Caco-2 (cell line): ENCODE data around the gene KLHL13. TPM values are rescaled to one million over a fixed set of nuclear protein-coding genes. Genes with fewer than 3 reads are reported as not detected.

Experiments used
- BruUV-seq: library from RNA; stranded (reverse); fragments of 400-500 nt; replicated peaks from 2 replicates; lab custom pipeline; 2021; lab: Mats Ljungman, UMichigan
- CTCF ChIA-PET: fragments of 300-600 bp; sonication (Branson Sonifier 250); formaldehyde crosslinking; loops from one replicate; lab custom pipeline; 2022; ENCODE audit warnings: antibody characterized with exemption; lab: Charles Lee
- POLR2A ChIA-PET: fragments of 300-600 bp; sonication (Branson Sonifier 250); formaldehyde crosslinking; loops from one replicate; lab custom pipeline; 2022; ENCODE audit warnings: antibody characterized with exemption; lab: Charles Lee
- DNase-seq, 2 experiments: peaks; one replicate each; pipeline versions ENCODE4 v3.0.0 to v3.0.0-alpha.2; 2020 to 2022
- H3K27me3 ChIP-seq: replicated peaks from 2 replicates; pipeline ENCODE4 v1.6.0; 2011; ENCODE audit warnings: low read length; ENCODE audit not compliant: control insufficient read depth, insufficient read depth
- H3K36me3 ChIP-seq: 2 replicates; pipeline ENCODE4 v1.5.1; 2011; ENCODE audit warnings: low read length; ENCODE audit not compliant: control insufficient read depth, insufficient read depth
- H3K4me1 ChIP-seq: fragments of 250-450 bp; sonication (Bioruptor Pico); 2 replicates; pipeline ENCODE4 v1.5.1; 2020; ENCODE audit warnings: mild to moderate bottlenecking
- H3K4me3 ChIP-seq: 2 replicates; pipeline ENCODE4 v1.5.1; 2011; ENCODE audit warnings: low read depth, mild to moderate bottlenecking, control low read depth, low read length
- H3K9me3 ChIP-seq: fragments of 250-450 bp; sonication (Bioruptor Pico); 2 replicates; pipeline ENCODE4 v1.5.1; 2020; ENCODE audit warnings: mild to moderate bottlenecking, moderate library complexity
- H3K27ac Mint-ChIP-seq: one replicate; pipeline ENCODE4 v1.8.0; 2022; ENCODE audit warnings: mixed read lengths; ENCODE audit not compliant: unreplicated experiment
- H3K27me3 Mint-ChIP-seq: one replicate; pipeline ENCODE4 v1.8.0; 2022; ENCODE audit warnings: mixed read lengths; ENCODE audit not compliant: insufficient read depth, unreplicated experiment
- H3K36me3 Mint-ChIP-seq: one replicate; pipeline ENCODE4 v1.8.0; 2022; ENCODE audit warnings: mild to moderate bottlenecking, mixed read lengths; ENCODE audit not compliant: insufficient read depth, unreplicated experiment
- H3K4me1 Mint-ChIP-seq: one replicate; pipeline ENCODE4 v1.8.0; 2022; ENCODE audit warnings: low read depth, mixed read lengths; ENCODE audit not compliant: unreplicated experiment
- H3K4me3 Mint-ChIP-seq: one replicate; pipeline ENCODE4 v1.8.0; 2022; ENCODE audit warnings: mild to moderate bottlenecking, moderate library complexity, mixed read lengths; ENCODE audit not compliant: unreplicated experiment
- H3K9me3 Mint-ChIP-seq: one replicate; pipeline ENCODE4 v1.8.0; 2022; ENCODE audit warnings: mixed read lengths; ENCODE audit not compliant: unreplicated experiment
- intact Hi-C: fragments of 100-400 bp; cut with micrococcal nuclease; formaldehyde crosslinking; loops from one replicate; pipeline ENCODE4 v1.10.0; 2022; ENCODE audit not compliant: unreplicated experiment
- total RNA-seq: library from RNA; stranded (reverse); gene quantifications from 2 replicates; pipeline ENCODE4 v1.2.3, GENCODE V29; 2022
- TF ChIP-seq, protein P1 (sequence below), 2 experiments: fragments of 200-600 bp in 1 of 2; IDR thresholded peaks; 1 replicate in 1 of 2; 2 replicates in 1 of 2; pipeline versions ENCODE4 v1.5.1 to v1.8.0; 2011 to 2022; ENCODE audit warnings: antibody characterized with exemption in 1 of 2, control low read depth in 1 of 2, inconsistent platforms in 1 of 2, low read depth in 1 of 2, low read length in 1 of 2, mild to moderate bottlenecking in 1 of 2, moderate library complexity in 1 of 2; ENCODE audit not compliant: insufficient read depth in 1 of 2, severe bottlenecking in 1 of 2, unreplicated experiment in 1 of 2

The KLHL13 gene
- total RNA-seq, 1 experiment from 2014 or later = 9.1 TPM

DNA sequence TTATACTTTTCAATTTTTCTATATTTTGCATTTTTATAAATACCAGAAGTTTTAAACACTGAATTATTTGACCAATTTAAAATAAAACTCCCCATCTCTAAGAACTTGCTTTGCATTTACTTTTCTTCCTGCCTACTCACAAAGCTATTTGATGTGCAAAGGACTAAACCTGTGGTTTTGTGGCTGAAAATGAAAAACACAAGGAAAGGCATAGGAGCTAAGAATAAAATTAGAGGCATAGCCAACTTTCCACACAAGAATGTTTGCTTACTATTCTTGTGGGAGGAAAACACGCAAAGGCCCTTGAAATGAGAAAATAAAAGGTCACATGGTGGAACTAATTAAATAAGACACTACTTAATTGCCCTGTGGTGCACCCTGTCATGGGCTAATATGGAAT, 221.2 kb downstream of the KLHL13 start:
- TF ChIP-seq, protein P1, sequence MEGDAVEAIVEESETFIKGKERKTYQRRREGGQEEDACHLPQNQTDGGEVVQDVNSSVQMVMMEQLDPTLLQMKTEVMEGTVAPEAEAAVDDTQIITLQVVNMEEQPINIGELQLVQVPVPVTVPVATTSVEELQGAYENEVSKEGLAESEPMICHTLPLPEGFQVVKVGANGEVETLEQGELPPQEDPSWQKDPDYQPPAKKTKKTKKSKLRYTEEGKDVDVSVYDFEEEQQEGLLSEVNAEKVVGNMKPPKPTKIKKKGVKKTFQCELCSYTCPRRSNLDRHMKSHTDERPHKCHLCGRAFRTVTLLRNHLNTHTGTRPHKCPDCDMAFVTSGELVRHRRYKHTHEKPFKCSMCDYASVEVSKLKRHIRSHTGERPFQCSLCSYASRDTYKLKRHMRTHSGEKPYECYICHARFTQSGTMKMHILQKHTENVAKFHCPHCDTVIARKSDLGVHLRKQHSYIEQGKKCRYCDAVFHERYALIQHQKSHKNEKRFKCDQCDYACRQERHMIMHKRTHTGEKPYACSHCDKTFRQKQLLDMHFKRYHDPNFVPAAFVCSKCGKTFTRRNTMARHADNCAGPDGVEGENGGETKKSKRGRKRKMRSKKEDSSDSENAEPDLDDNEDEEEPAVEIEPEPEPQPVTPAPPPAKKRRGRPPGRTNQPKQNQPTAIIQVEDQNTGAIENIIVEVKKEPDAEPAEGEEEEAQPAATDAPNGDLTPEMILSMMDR (IDR thresholded peaks at IDR 0.05; ENCODE audit: insufficient read depth in 1 of 2, low read depth in 1 of 2, low read length in 1 of 2, severe bottlenecking in 1 of 2, unreplicated experiment in 1 of 2) = no peak
- Histone ChIP-seq H3K4me3 (no peak overlapping the region), H3K36me3 (no peaks in the 10 kb centered on the region), H3K4me1 (no peaks in the 10 kb centered on the region), H3K27me3 (no peaks in the 10 kb centered on the region), H3K9me3 (no peaks in the 10 kb centered on the region)
- Mint-ChIP-seq H3K9me3 (no peaks in the 10 kb centered on the region), H3K36me3 (no peaks in the 10 kb centered on the region), H3K27me3 (no peaks in the 10 kb centered on the region), H3K4me1 (no peaks in the 10 kb centered on the region), H3K27ac (no peak overlapping the region), H3K4me3 (no peak overlapping the region)
- no peak for DNase-seq
- ChIA-PET CTCF (no interaction called here), POLR2A (no interaction called here)
- BruUV-seq = no TSS peak
- intact Hi-C loops = no loop called here

DNA sequence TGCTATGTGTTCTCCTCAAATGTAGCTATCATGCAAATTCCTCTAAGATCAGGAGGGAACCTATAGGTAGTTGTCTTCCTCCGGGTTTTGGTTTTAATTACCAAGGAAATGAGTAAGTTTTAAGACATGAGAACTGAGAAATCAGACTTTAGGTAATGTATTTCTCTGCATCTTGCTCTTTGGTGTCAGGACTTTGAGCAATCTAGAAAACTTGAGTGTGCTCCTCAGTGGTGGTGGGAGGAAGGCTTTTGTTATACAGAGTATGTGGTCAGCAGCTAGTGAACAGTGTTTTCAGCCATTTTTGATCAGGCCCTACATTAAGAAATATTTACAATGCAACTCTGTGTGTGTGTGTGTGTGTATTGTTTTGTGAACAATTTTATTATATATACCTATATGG, 224.1 kb downstream of the KLHL13 start:
- intact Hi-C loops = no loop called here
- no peak overlapping the region for H3K4me3 ChIP-seq
- POLR2A ChIA-PET = no interaction called here
- no TSS peak for BruUV-seq
- no peaks in the 10 kb centered on the region for H3K9me3 Mint-ChIP-seq
- no peaks in the 10 kb centered on the region for H3K9me3 ChIP-seq
- no peaks in the 10 kb centered on the region for H3K27me3 ChIP-seq
- TF ChIP-seq, protein P1 (IDR thresholded peaks at IDR 0.05; ENCODE audit: insufficient read depth in 1 of 2, low read depth in 1 of 2, low read length in 1 of 2, severe bottlenecking in 1 of 2, unreplicated experiment in 1 of 2) = no peak
- no peak overlapping the region for H3K27ac Mint-ChIP-seq
- H3K36me3 Mint-ChIP-seq = no peaks in the 10 kb centered on the region
- no peak for DNase-seq
- H3K4me1 ChIP-seq = no peaks in the 10 kb centered on the region
- H3K36me3 ChIP-seq = no peaks in the 10 kb centered on the region
- H3K27me3 Mint-ChIP-seq = no peaks in the 10 kb centered on the region
- no peak overlapping the region for H3K4me3 Mint-ChIP-seq
- H3K4me1 Mint-ChIP-seq = no peaks in the 10 kb centered on the region
- CTCF ChIA-PET = no interaction called here

DNA sequence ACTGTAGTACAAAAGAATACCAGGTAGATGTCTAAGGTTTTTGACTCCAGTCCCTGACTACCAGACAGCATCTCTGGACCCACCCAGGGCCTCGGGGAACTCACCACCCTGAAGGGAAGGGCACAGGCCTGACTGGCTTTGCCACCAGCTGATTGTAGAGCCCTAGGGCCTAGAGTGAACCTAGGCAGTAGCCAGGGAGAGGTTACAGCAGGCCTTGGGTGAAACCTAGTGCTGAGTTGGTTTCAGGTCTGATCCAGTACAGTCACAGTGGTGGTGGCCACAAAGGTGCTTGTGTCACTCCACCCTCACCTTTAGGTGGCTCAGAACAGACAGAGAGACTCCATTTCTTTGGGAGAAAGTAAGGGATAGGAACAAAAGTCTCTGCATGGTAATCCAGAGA, 244.8 kb downstream of the KLHL13 start:
- BruUV-seq = no TSS peak
- intact Hi-C loops = no loop called here
- H3K36me3 Mint-ChIP-seq = no peaks in the 10 kb centered on the region
- H3K27me3 Mint-ChIP-seq = no peaks in the 10 kb centered on the region
- TF ChIP-seq, protein P1 (IDR thresholded peaks at IDR 0.05; ENCODE audit: insufficient read depth in 1 of 2, low read depth in 1 of 2, low read length in 1 of 2, severe bottlenecking in 1 of 2, unreplicated experiment in 1 of 2) = no peak
- no peaks in the 10 kb centered on the region for H3K4me1 ChIP-seq
- H3K27me3 ChIP-seq = no peaks in the 10 kb centered on the region
- H3K4me3 Mint-ChIP-seq = no peak overlapping the region
- H3K27ac Mint-ChIP-seq = no peak overlapping the region
- H3K9me3 Mint-ChIP-seq = no peaks in the 10 kb centered on the region
- no peak overlapping the region for H3K4me3 ChIP-seq
- no peak for DNase-seq
- ChIA-PET CTCF (no interaction called here), POLR2A (no interaction called here)
- no peaks in the 10 kb centered on the region for H3K36me3 ChIP-seq
- H3K4me1 Mint-ChIP-seq = no peaks in the 10 kb centered on the region
- no peaks in the 10 kb centered on the region for H3K9me3 ChIP-seq
